Fibroblast of lung (primary cell): ENCODE results near the gene POLR2A. TPM values are rescaled to one million over a fixed set of nuclear protein-coding genes. Genes with fewer than 3 reads are reported as not detected.

Source experiments
- DNase-seq, 2 donors: peaks; one replicate each; pipeline versions ENCODE4 v3.0.0 to v3.0.0-alpha.2; 2010; ENCODE audit warnings: low read depth in 2 of 2
- H2AFZ ChIP-seq: 2 replicates; pipeline ENCODE4 v1.5.1; 2012; ENCODE audit warnings: low read length, control low read depth, inconsistent platforms
- H3K27ac ChIP-seq: 2 replicates; pipeline ENCODE4 v1.5.1; 2011; ENCODE audit warnings: low read length, control low read depth; ENCODE audit not compliant: insufficient read depth
- H3K27me3 ChIP-seq: 2 replicates; pipeline ENCODE4 v1.5.1; 2011; ENCODE audit warnings: mild to moderate bottlenecking, low read length; ENCODE audit not compliant: control insufficient read depth, insufficient read depth
- H3K36me3 ChIP-seq: 2 replicates; pipeline ENCODE4 v1.5.1; 2011; ENCODE audit warnings: low read length; ENCODE audit not compliant: control insufficient read depth, insufficient read depth
- H3K4me1 ChIP-seq: 2 replicates; pipeline ENCODE4 v1.5.1; 2011; ENCODE audit warnings: low read length; ENCODE audit not compliant: control insufficient read depth, insufficient read depth; ENCODE audit errors: extremely low read depth
- H3K4me2 ChIP-seq: 2 replicates; pipeline ENCODE4 v1.5.1; 2011; ENCODE audit warnings: low read length, control low read depth; ENCODE audit not compliant: insufficient read depth; ENCODE audit errors: extremely low read depth
- H3K4me3 ChIP-seq, 4 experiments: fragments of 200-600 bp in 1 of 4; sonication (generic) in 1 of 4; replicated peaks in 1 of 4; 2 replicates each; pipeline ENCODE4 v1.5.1; 2011 to 2016; ENCODE audit warnings: low read length in 4 of 4, low read depth in 3 of 4, mild to moderate bottlenecking in 3 of 4, control low read depth in 2 of 4, inconsistent platforms in 1 of 4, mixed read lengths in 1 of 4; ENCODE audit not compliant: insufficient read depth in 1 of 4; ENCODE audit errors: control extremely low read depth in 1 of 4
- H3K79me2 ChIP-seq: 2 replicates; pipeline ENCODE4 v1.5.1; 2012; ENCODE audit warnings: mild to moderate bottlenecking, low read length, inconsistent platforms; ENCODE audit not compliant: control insufficient read depth, insufficient read depth
- H3K9ac ChIP-seq: 2 replicates; pipeline ENCODE4 v1.5.1; 2011; ENCODE audit warnings: mild to moderate bottlenecking, low read length, control low read depth; ENCODE audit not compliant: insufficient read depth
- H3K9me3 ChIP-seq: 2 replicates; pipeline ENCODE4 v1.5.1; 2012; ENCODE audit warnings: low read depth, low read length; ENCODE audit not compliant: control insufficient read depth, insufficient read depth
- H4K20me1 ChIP-seq: 2 replicates; pipeline ENCODE4 v1.5.1; 2011; ENCODE audit warnings: low read length; ENCODE audit not compliant: control insufficient read depth, insufficient read depth; ENCODE audit errors: extremely low read depth
- EZH2 ChIP-seq: IDR thresholded peaks from 2 replicates; pipeline ENCODE4 v1.5.1; 2012; ENCODE audit warnings: low read length, control low read depth, mild to moderate bottlenecking; ENCODE audit errors: missing control alignments
- polyA plus RNA-seq, 2 donors: library from polyadenylated mRNA; depleted of rRNA in 1 of 2; stranded (reverse) in 1 of 2; unstranded in 1 of 2; fragments of >200 nt; gene quantifications; 2 replicates each; pipeline ENCODE4 v1.2.1, GENCODE V29; 2011 to 2012; ENCODE audit warnings: missing spikeins in 1 of 2
- total RNA-seq: library from RNA; depleted of rRNA; stranded (reverse); fragments of >200 nt; gene quantifications from 2 replicates; pipeline ENCODE4 v1.2.1, GENCODE V29; 2014
- TF ChIP-seq, protein P1 (sequence below), 2 donors: IDR thresholded peaks in 1 of 2; conservative IDR thresholded peaks in 1 of 2; 1 replicate in 1 of 2; 2 replicates in 1 of 2; pipeline ENCODE4 v1.5.1; 2011 to 2012; ENCODE audit warnings: low read length in 2 of 2, control low read depth in 1 of 2, inconsistent platforms in 1 of 2, low read depth in 1 of 2, mild to moderate bottlenecking in 1 of 2

Gene POLR2A
- total and polyA plus RNA-seq, 2 donors (not counting 1 experiment from before 2014, with no cell fraction given), result 7.1 to 75.8 TPM

DNA sequence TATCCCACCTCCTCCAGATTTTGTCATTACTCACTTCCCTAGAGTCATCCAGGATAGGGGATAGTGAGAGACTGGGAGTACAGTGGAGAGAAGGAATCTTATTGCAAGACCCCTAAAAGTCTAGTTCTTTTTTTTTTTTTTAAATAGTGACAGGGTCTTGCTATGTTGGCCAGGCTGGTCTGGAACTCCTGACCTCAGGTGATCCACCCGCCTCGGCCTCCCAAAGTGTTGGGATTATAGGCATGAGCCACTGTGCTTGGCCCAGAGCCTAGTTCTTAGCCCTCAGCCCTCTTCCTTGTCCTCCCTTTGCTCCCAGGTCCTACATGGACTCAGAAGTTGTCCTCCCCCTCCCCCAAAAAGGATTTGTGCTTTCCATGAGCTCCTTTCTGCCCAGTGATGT is 42.0 kb upstream of the POLR2A start:
- Histone ChIP-seq H3K27me3 (peaks cover 35% of the 10 kb centered on the region), H3K4me1 (peaks cover 18% of the 10 kb centered on the region), H3K4me3 (no peak overlapping the region), H3K36me3 (no peaks in the 10 kb centered on the region), H3K27ac (no peak overlapping the region), H2AFZ (no peak overlapping the region), H4K20me1 (no peaks in the 10 kb centered on the region), H3K4me2 (no peak overlapping the region), H3K79me2 (no peaks in the 10 kb centered on the region), H3K9ac (no peak overlapping the region), H3K9me3 (no peaks in the 10 kb centered on the region)
- no peak for DNase-seq
- no peak for TF ChIP-seq EZH2
- TF ChIP-seq, protein P1, sequence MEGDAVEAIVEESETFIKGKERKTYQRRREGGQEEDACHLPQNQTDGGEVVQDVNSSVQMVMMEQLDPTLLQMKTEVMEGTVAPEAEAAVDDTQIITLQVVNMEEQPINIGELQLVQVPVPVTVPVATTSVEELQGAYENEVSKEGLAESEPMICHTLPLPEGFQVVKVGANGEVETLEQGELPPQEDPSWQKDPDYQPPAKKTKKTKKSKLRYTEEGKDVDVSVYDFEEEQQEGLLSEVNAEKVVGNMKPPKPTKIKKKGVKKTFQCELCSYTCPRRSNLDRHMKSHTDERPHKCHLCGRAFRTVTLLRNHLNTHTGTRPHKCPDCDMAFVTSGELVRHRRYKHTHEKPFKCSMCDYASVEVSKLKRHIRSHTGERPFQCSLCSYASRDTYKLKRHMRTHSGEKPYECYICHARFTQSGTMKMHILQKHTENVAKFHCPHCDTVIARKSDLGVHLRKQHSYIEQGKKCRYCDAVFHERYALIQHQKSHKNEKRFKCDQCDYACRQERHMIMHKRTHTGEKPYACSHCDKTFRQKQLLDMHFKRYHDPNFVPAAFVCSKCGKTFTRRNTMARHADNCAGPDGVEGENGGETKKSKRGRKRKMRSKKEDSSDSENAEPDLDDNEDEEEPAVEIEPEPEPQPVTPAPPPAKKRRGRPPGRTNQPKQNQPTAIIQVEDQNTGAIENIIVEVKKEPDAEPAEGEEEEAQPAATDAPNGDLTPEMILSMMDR (conservative IDR thresholded peaks at IDR 0.05 in 1 of 2, IDR thresholded peaks at IDR 0.05 in 1 of 2; ENCODE audit: low read depth in 1 of 2, low read length in 2 of 2), result no peak

DNA sequence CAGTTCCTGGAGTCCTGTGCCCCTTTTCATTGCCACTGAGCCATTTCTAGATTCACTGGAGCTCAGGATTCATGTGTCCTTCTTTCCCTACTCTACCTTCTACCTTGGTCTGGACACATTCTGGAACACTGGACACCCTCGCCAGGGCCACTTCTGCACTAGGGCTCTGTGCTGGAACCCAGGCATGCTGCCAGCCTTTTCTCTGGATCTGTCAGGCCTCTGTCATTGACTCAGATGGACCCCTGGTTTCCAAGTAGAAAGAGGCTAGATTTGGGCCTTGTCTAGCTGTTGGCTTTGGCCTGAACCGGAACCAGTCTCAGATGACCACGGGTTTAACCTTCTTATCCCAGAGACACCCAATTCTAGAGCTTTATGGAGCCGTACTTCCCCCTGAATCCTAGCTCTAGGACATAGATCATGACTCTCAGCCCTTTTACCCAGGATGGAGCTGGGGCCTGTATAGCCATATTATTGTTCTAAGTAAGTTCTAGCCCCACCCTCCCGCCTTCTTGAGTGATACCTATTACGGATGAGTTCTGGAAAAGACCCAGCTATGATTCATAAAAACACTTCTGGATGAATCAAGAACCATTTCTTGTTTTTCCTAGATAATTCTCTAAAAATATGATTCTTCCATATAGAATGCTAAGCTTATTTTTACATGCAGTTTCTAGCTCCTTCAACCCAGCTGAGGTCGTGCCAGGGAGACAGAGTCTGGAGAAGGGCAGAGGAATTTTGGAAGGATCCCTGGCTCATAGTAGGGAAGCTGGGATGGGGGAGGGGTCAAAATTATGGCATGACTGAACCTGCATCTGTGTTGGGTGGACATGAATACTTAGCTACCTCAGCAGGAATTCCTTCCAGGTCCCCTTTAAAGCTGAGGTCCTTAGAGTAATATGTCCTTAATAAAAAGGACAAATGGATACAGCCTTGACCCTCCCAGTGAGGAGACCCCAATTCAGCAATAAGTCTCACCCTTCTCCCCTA is 40.4 kb upstream of the POLR2A start:
- peaks cover 15% of the 10 kb centered on the region for H3K4me1 ChIP-seq
- H2AFZ ChIP-seq, result no peak overlapping the region
- no peak overlapping the region for H3K4me3 ChIP-seq
- DNase-seq, result peak; percentile 52 to 72
- H3K9ac ChIP-seq, result no peak overlapping the region
- no peaks in the 10 kb centered on the region for H3K9me3 ChIP-seq
- TF ChIP-seq, protein P1 (conservative IDR thresholded peaks at IDR 0.05 in 1 of 2, IDR thresholded peaks at IDR 0.05 in 1 of 2; ENCODE audit: low read depth in 1 of 2, low read length in 2 of 2), result no peak
- no peak for TF ChIP-seq EZH2
- H3K79me2 ChIP-seq, result no peaks in the 10 kb centered on the region
- no peaks in the 10 kb centered on the region for H4K20me1 ChIP-seq
- H3K4me2 ChIP-seq, result no peak overlapping the region
- peaks cover 31% of the 10 kb centered on the region for H3K27me3 ChIP-seq
- H3K36me3 ChIP-seq, result no peaks in the 10 kb centered on the region
- H3K27ac ChIP-seq, result no peak overlapping the region

DNA sequence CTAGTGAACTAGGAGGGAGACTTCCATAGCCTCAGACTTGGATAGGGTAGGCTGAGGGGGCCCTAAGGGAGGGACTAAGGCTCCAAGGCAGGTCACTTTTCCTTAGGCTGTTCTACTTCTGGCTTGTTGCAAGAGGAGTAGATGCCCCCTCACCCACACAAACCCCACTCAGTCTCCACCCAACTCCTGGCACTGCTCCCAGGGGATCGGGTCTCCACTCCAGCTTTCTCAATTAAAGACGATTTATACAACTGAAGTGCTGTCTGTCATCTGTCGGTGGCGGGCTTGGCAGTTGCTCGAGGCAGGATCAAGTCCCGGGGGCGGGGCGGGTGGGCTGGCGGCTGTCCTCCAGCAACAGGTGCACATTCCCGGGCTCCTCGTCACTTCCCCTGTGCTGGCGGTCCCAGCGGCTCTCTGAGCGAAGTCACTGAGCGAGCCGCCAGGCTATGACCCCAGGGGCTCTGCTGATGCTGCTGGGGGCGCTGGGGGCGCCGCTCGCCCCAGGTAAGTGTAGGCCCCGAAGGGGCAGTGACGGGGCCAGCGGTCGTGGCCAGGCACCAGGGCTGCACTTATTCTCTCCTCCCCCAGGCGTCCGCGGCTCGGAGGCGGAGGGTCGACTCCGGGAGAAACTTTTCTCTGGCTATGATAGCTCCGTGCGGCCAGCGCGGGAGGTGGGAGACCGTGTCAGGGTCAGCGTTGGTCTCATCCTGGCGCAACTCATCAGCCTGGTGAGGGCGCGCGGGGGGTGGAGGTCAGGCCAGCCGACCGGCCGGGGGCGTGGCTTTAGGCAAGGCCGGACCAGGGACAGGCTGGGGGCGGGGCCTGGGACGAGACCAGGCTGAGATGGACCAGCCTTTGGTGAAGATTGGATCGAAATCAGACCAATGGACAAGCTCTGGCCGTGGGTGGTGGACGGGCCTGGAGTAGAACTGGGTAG is 39.2 kb upstream of the POLR2A start, which contains the start of gene CHRNB1:
TSS of gene CHRNB1 (plus strand) at position 380 of the 937 bp plus-strand sequence. CDS start at position 447, 67 bp downstream.
- DNase-seq, result peak; percentile 20 to 52
- no peaks in the 10 kb centered on the region for H3K9me3 ChIP-seq
- H3K79me2 ChIP-seq, result no peaks in the 10 kb centered on the region
- TF ChIP-seq EZH2, result no peak
- TF ChIP-seq, protein P1 (conservative IDR thresholded peaks at IDR 0.05 in 1 of 2, IDR thresholded peaks at IDR 0.05 in 1 of 2; ENCODE audit: low read depth in 1 of 2, low read length in 2 of 2), result no peak
- peak within 1 kb of the TSS; percentile 59 for H3K4me2 ChIP-seq
- no peak within 1 kb of the TSS for H3K27ac ChIP-seq
- H3K9ac ChIP-seq, result no peak within 1 kb of the TSS
- H4K20me1 ChIP-seq, result no peaks in the 10 kb centered on the region
- peak within 1 kb of the TSS; percentile 20 for H2AFZ ChIP-seq
- peaks cover 27% of the 10 kb centered on the region for H3K27me3 ChIP-seq
- H3K36me3 ChIP-seq, result no peaks in the 10 kb centered on the region
- H3K4me1 ChIP-seq, result peaks cover 13% of the 10 kb centered on the region
- H3K4me3 ChIP-seq, result peak within 1 kb of the TSS; percentile 9 to 49 (median 21)
